Vagina (tissue), 2 donors: ENCODE data around the gene MEG3. TPM values are rescaled to one million over a fixed set of nuclear protein-coding genes. Genes with fewer than 3 reads are reported as not detected.

Experiments used
- DNase-seq, 2 donors: peaks; one replicate each; pipeline ENCODE4 v3.0.0-alpha.2; 2017; ENCODE audit errors: extremely low spot score in 2 of 2
- H3K27ac ChIP-seq: fragments of 200-600 bp; sonication (generic); one replicate; pipeline ENCODE4 v1.5.1; 2019
- H3K27me3 ChIP-seq: fragments of 200-600 bp; sonication (generic); one replicate; pipeline ENCODE4 v1.5.1; 2019
- H3K36me3 ChIP-seq, 2 donors: fragments of 200-600 bp; sonication (generic); one replicate each; pipeline ENCODE4 v1.5.1; 2017 to 2019
- H3K4me1 ChIP-seq: fragments of 200-600 bp; sonication (generic); one replicate; pipeline ENCODE4 v1.5.1; 2019
- H3K4me3 ChIP-seq, 2 donors: fragments of 200-600 bp; sonication (generic); 1 replicate in 1 of 2; 2 replicates in 1 of 2; pipeline ENCODE4 v1.5.1; 2016 to 2019
- H3K9me3 ChIP-seq: fragments of 200-600 bp; sonication (generic); one replicate; pipeline ENCODE4 v1.5.1; 2019
- CTCF ChIP-seq, 3 experiments: fragments of 450-650 bp in 2 of 3; fragments of 200-600 bp in 1 of 3; sonication (generic) in 1 of 3; IDR thresholded peaks; one replicate each; pipeline ENCODE4 v1.5.1; 2017 to 2019; ENCODE audit warnings: antibody characterized with exemption in 3 of 3, mild to moderate bottlenecking in 2 of 3, moderate library complexity in 2 of 3
- POLR2A ChIP-seq, 2 donors: fragments of 450-650 bp; IDR thresholded peaks; one replicate each; pipeline ENCODE4 v1.6.1; 2017; ENCODE audit warnings: antibody characterized with exemption in 2 of 2, mild to moderate bottlenecking in 2 of 2, moderate library complexity in 2 of 2
- POLR2AphosphoS5 ChIP-seq, 2 donors: sonication (generic); formaldehyde crosslinking; IDR thresholded peaks; one replicate each; pipeline ENCODE4 v1.9.0; 2017; ENCODE audit warnings: antibody characterized with exemption in 2 of 2, mild to moderate bottlenecking in 2 of 2, low read depth in 1 of 2; ENCODE audit not compliant: insufficient read depth in 1 of 2
- intact Hi-C: fragments of 100-400 bp; cut with DNase I; formaldehyde crosslinking; loops from one replicate; pipeline ENCODE4 v1.15.1; 2023
- total RNA-seq: library from RNA; depleted of rRNA; stranded (reverse); fragments of >200 nt; gene quantifications from one replicate; pipeline ENCODE4 v1.2.3, GENCODE V29; 2016

MEG3 gene
- total RNA-seq, 1 donor from 2014 or later = 126 TPM

- Histone ChIP-seq H3K9me3 (no peaks in the 10 kb centered on the region), H3K4me3 (no peak overlapping the region), H3K27me3 (no peaks in the 10 kb centered on the region), H3K36me3 (no peaks in the 10 kb centered on the region), H3K4me1 (no peaks in the 10 kb centered on the region), H3K27ac (no peak overlapping the region)
- DNase-seq = no peak
- TF ChIP-seq CTCF (IDR thresholded peaks at IDR 0.05) (no peak), POLR2A (IDR thresholded peaks at IDR 0.05) (no peak)
- intact Hi-C loops = no loop called here
These were observed 48.1 kb downstream of the MEG3 start for GRCh38 chr14:100874051-100874410.

DNA sequence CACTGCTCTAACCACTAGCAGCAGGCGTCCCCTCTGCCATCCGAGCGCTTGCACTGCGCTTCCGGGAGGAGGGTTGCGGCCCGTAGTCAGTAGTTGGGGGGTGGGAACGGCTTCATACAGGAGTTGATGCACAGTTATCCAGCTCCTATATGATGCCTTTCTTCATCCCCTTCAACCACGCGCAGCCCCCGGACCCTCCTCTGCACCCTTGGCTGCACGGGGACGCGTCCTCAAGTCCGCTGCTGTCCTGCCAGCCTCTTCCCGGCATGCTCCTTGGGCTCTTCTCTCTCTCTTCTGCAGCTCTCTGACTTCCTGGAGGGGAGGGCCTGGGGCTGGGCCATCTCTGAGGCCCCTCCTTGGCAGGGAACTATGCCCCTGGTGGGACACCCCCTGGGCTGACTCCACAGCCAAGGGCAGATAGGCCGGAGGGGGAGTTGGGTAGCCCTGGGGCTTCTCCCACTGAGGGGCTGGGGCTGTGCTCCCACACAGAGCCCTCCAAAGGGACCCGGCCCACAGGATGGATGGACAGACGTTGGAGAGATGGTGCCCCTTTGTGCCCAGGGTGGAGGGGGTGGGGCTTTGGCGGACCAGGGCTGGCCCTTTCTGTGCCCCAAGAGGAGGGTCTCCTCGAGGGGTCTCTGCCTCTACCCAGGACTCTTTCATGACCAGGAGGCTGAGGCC is 48.6 kb downstream of the MEG3 start:
- DNase-seq = no peak
- Histone ChIP-seq H3K4me1 (no peaks in the 10 kb centered on the region), H3K4me3 (no peak overlapping the region), H3K27ac (no peak overlapping the region), H3K27me3 (no peaks in the 10 kb centered on the region), H3K9me3 (no peaks in the 10 kb centered on the region), H3K36me3 (no peaks in the 10 kb centered on the region)
- intact Hi-C loops = no loop called here
- TF ChIP-seq POLR2A (IDR thresholded peaks at IDR 0.05) (no peak), CTCF (IDR thresholded peaks at IDR 0.05) (no peak), POLR2AphosphoS5 (IDR thresholded peaks at IDR 0.05; ENCODE audit: insufficient read depth in 1 of 2, low read depth in 1 of 2) (no peak)

GRCh38 chr14:100875126-100875525 is 49.2 kb downstream of the MEG3 start:
- no peaks in the 10 kb centered on the region for H3K4me1 ChIP-seq
- H3K4me3 ChIP-seq = no peak overlapping the region
- intact Hi-C loops = no loop called here
- no peaks in the 10 kb centered on the region for H3K36me3 ChIP-seq
- no peak overlapping the region for H3K27ac ChIP-seq
- H3K27me3 ChIP-seq = no peaks in the 10 kb centered on the region
- TF ChIP-seq POLR2AphosphoS5 (IDR thresholded peaks at IDR 0.05; ENCODE audit: insufficient read depth in 1 of 2, low read depth in 1 of 2) = no peak
- no peaks in the 10 kb centered on the region for H3K9me3 ChIP-seq
- DNase-seq = no peak

- Histone ChIP-seq H3K4me3 (no peak overlapping the region), H3K36me3 (no peaks in the 10 kb centered on the region), H3K27me3 (no peaks in the 10 kb centered on the region), H3K9me3 (no peaks in the 10 kb centered on the region), H3K27ac (no peak overlapping the region), H3K4me1 (no peaks in the 10 kb centered on the region)
- intact Hi-C loops = no loop called here
- TF ChIP-seq CTCF (IDR thresholded peaks at IDR 0.05) = no peak
- no peak for TF ChIP-seq POLR2A (IDR thresholded peaks at IDR 0.05)
- TF ChIP-seq POLR2AphosphoS5 (IDR thresholded peaks at IDR 0.05; ENCODE audit: insufficient read depth in 1 of 2, low read depth in 1 of 2) = no peak
- DNase-seq = no peak
These were observed 50.1 kb downstream of the MEG3 start for GRCh38 chr14:100875861-100876590.

DNA sequence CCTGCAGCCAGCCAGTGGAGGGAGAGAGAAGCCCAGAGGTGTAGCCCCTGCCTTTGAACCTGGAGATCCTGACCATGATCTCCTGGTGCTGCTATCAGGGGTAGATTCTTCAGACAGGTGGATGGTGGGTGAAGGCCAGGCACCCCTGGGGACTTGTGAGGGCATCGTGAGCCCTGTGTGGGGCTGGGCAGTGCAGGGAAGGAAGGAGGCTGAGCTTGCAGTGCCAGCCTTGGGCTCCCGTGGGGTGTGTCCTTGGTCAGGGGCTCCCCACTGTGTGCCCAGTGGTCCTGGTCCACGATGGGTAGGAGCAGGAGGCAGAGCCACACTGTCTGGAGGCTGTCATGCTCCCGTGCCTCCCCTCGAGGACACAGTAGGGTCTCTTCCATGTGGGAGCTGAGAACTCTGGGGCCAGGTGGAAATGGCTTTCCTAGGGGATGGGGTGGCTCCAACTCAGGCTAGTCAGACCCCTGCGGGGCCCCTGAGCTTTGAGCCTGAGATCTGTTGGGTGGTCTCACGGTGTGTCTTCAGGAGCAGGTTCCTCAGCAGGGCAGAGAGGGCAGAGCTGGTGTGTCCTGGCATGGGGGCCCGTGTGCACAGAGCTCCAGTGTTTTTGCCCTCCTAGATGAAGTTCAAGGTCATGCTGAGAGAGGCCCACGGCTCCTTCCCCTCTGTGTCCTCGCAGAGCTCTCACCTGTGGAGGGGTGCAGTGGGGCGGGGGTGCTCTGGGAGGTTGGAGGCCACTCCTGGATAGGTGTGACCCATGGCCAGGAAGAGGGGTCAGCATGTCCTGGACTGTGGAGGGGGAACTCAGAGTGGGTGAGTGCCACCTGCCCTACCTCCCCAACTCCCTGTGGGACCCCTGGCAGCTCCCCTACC is 52.6 kb downstream of the MEG3 start:
- H3K36me3 ChIP-seq = no peaks in the 10 kb centered on the region
- H3K27me3 ChIP-seq = no peaks in the 10 kb centered on the region
- H3K4me3 ChIP-seq = no peak overlapping the region
- no peaks in the 10 kb centered on the region for H3K9me3 ChIP-seq
- no peak overlapping the region for H3K27ac ChIP-seq
- intact Hi-C loops = no loop called here
- no peaks in the 10 kb centered on the region for H3K4me1 ChIP-seq
- no peak for DNase-seq
- no peak for TF ChIP-seq POLR2AphosphoS5 (IDR thresholded peaks at IDR 0.05; ENCODE audit: insufficient read depth in 1 of 2, low read depth in 1 of 2)
- no peak for TF ChIP-seq CTCF (IDR thresholded peaks at IDR 0.05)
- TF ChIP-seq POLR2A (IDR thresholded peaks at IDR 0.05) = no peak
